OCI-LY3 (cell line): ENCODE results near the gene HDAC4.

Source experiments
- CTCF ChIP-seq: fragments of 200-600, 300-600 bp; sonication (generic); IDR thresholded peaks from 2 replicates; pipeline ENCODE4 v1.5.1; 2014; ENCODE audit warnings: antibody characterized with exemption, low read length, low read depth
- EZH2phosphoT487 ChIP-seq: fragments of 200-600 bp; shearing (Covaris generic); IDR thresholded peaks from 2 replicates; pipeline ENCODE4 v1.6.1; 2018; ENCODE audit warnings: antibody characterized with exemption, mixed run types, low read depth

GRCh38 chr2:239440511-239440959 is 39.7 kb upstream of the HDAC4 start:
- TF ChIP-seq CTCF (no peak), EZH2phosphoT487 (no peak)
